Testis (tissue), 3 donors: Measurements from ENCODE around the gene FEN1. TPM values are rescaled to one million over a fixed set of nuclear protein-coding genes. Genes with fewer than 3 reads are reported as not detected.

Source experiments
- DNase-seq: peaks from one replicate; pipeline ENCODE4 v3.0.0-alpha.2; 2019
- H3K27ac ChIP-seq, 2 donors: fragments of 200-600 bp; sonication (generic); one replicate each; pipeline ENCODE4 v1.5.1; 2019
- H3K27me3 ChIP-seq: fragments of 200-600 bp; sonication (generic); one replicate; pipeline ENCODE4 v1.5.1; 2019
- H3K36me3 ChIP-seq: fragments of 200-600 bp; sonication (generic); one replicate; pipeline ENCODE4 v1.5.1; 2017; ENCODE audit warnings: low read depth; ENCODE audit errors: missing control alignments
- H3K4me1 ChIP-seq: fragments of 200-600 bp; sonication (generic); one replicate; pipeline ENCODE4 v1.5.1; 2019
- H3K4me3 ChIP-seq, 2 donors: fragments of 200-600 bp; sonication (generic); one replicate each; pipeline ENCODE4 v1.5.1; 2017 to 2019
- H3K9me3 ChIP-seq: fragments of 200-600 bp; sonication (generic); one replicate; pipeline ENCODE4 v1.5.1; 2017
- CTCF ChIP-seq, 3 experiments: fragments of 450-650 bp in 2 of 3; fragments of 200-600 bp in 1 of 3; sonication (generic) in 1 of 3; IDR thresholded peaks; one replicate each; pipeline ENCODE4 v1.5.1; 2016 to 2019; ENCODE audit warnings: antibody characterized with exemption in 3 of 3, mild to moderate bottlenecking in 2 of 3, moderate library complexity in 1 of 3
- POLR2A ChIP-seq: fragments of 450-650 bp; IDR thresholded peaks from one replicate; pipeline ENCODE4 v1.6.1; 2017; ENCODE audit warnings: antibody characterized with exemption, mild to moderate bottlenecking, moderate library complexity
- WGBS, 2 donors: methylation state at CpG; one replicate each; pipeline ENCODE4 v1.1.5; 2018; 5-methylcytosine and 5-hydroxymethylcytosine counted together
- intact Hi-C: fragments of 100-400 bp; cut with DNase I; formaldehyde crosslinking; loops from one replicate; pipeline ENCODE4 v1.15.1; 2023; ENCODE audit warnings: low total_unique reads
- polyA plus RNA-seq: library from polyadenylated mRNA; stranded (reverse); fragments of 350-450 nt; fragmentation: Illumina TruSeq; extraction: RNeasy Lipid Tissue Mini Kit (QIAGEN cat#74804); gene quantifications from one replicate; pipeline ENCODE4 v1.2.3, GENCODE V29; 2014; ENCODE audit warnings: low read depth, low replicate concordance; ENCODE audit not compliant: insufficient read depth
- total RNA-seq, 2 donors: library from RNA; depleted of rRNA; stranded (reverse); fragments of >200 nt; gene quantifications; one replicate each; pipeline ENCODE4 v1.2.3, GENCODE V29; 2016

FEN1 gene
- total and polyA plus RNA-seq, 3 donors from 2014 or later, result 22.7 to 31.5 (median 27.3) TPM

GRCh38 chr11:61752925-61753521 is 39.7 kb upstream of the FEN1 start:
- Histone ChIP-seq H3K4me1 (peaks cover 4% of the 10 kb centered on the region), H3K4me3 (peak overlapping the region; percentile 48), H3K36me3 (no peaks in the 10 kb centered on the region), H3K27me3 (no peaks in the 10 kb centered on the region), H3K27ac (peak overlapping the region in 1 of 2 donors; percentile 53), H3K9me3 (no peaks in the 10 kb centered on the region)
- no peak for DNase-seq
- WGBS, 2 donors, result 24 to 28% methylated on average over 14 to 17 of the region's 17 CpGs
- intact Hi-C loops, result no loop called here
- no peak for TF ChIP-seq CTCF (IDR thresholded peaks at IDR 0.05)
- no peak for TF ChIP-seq POLR2A

- DNase-seq, result no peak
- Histone ChIP-seq H3K27ac (no peak overlapping the region), H3K4me1 (no peaks in the 10 kb centered on the region), H3K27me3 (no peaks in the 10 kb centered on the region), H3K9me3 (no peaks in the 10 kb centered on the region), H3K4me3 (no peak overlapping the region), H3K36me3 (no peaks in the 10 kb centered on the region)
- no peak for TF ChIP-seq POLR2A
- WGBS, 2 donors, result 74 to 79% methylated on average over 5 of the region's 5 CpGs
- intact Hi-C loops, result no loop called here
These were observed 39.0 kb upstream of the FEN1 start for GRCh38 chr11:61753672-61754071.

GRCh38 chr11:61754534-61755482 is 37.9 kb upstream of the FEN1 start:
- Histone ChIP-seq H3K9me3 (no peaks in the 10 kb centered on the region), H3K27ac (no peak overlapping the region), H3K27me3 (no peaks in the 10 kb centered on the region), H3K36me3 (no peaks in the 10 kb centered on the region), H3K4me1 (no peaks in the 10 kb centered on the region), H3K4me3 (no peak overlapping the region)
- DNase-seq, result no peak
- WGBS, 2 donors, result 71 to 73% methylated on average over 3 to 31 of the region's 31 CpGs
- TF ChIP-seq CTCF (IDR thresholded peaks at IDR 0.05), result no peak
- TF ChIP-seq POLR2A, result no peak
- intact Hi-C loops, result no loop called here

GRCh38 chr11:61756147-61756451 is 36.6 kb upstream of the FEN1 start:
- WGBS, 2 donors, result 75 to 79% methylated on average over 3 to 4 of the region's 4 CpGs
- Histone ChIP-seq H3K27ac (no peak overlapping the region), H3K36me3 (no peaks in the 10 kb centered on the region), H3K4me3 (no peak overlapping the region), H3K9me3 (no peaks in the 10 kb centered on the region), H3K4me1 (no peaks in the 10 kb centered on the region), H3K27me3 (no peaks in the 10 kb centered on the region)
- DNase-seq, result no peak
- TF ChIP-seq CTCF (IDR thresholded peaks at IDR 0.05) (no peak), POLR2A (no peak)
- intact Hi-C loops, result no loop called here

- Histone ChIP-seq H3K36me3 (no peaks in the 10 kb centered on the region), H3K4me1 (no peaks in the 10 kb centered on the region), H3K27ac (no peak overlapping the region), H3K27me3 (no peaks in the 10 kb centered on the region), H3K4me3 (no peak overlapping the region), H3K9me3 (no peaks in the 10 kb centered on the region)
- WGBS, 2 donors, result 76 to 84% methylated on average over 6 to 9 of the region's 9 CpGs
- intact Hi-C loops, result no loop called here
- TF ChIP-seq POLR2A (no peak), CTCF (IDR thresholded peaks at IDR 0.05) (no peak)
- no peak for DNase-seq
These were observed 36.1 kb upstream of the FEN1 start for GRCh38 chr11:61756452-61757212.
